ENCODE data around the gene SLC17A9. TPM values are rescaled to one million over a fixed set of nuclear protein-coding genes. Genes with fewer than 3 reads are reported as not detected.

SLC17A9 gene
- total RNA-seq, 4 donors from 2014 or later, result 0.31 to 3.9 (median 1.4) TPM

DNA sequence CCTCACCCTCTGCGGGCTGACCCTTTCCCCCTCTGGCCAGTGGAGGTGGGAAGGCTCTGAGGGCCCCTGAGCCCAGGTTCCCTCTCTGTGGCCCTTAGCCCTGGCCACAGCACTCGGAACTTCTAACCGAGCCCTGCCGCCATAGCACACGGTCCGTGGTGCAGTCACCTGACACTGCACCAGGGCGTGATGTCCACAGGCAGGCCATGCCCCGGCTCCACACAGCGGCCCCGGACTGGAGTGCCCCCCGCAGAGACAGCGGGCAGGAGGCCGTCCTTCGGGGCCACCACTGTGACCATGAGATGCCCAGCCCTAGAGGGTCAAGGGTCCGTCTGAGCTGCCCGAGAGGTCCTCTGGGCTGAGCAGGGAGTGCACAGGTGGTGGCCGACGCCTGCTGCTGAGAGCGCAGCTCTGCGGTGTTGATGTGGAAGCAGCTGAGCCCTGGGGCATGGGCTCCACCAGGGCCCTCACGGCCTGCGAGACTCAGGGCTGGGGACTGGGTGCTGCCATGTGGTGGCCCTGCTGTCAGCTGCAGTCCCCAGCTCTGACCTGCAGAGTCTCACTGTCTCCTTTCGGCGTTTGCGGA, 65.4 kb downstream of the SLC17A9 start:
- TF ChIP-seq POLR2A (IDR thresholded peaks at IDR 0.05) (no peak), CTCF (IDR thresholded peaks at IDR 0.05) (no peak)
- Histone ChIP-seq H3K27me3 (peaks cover 0 to 100% (median 10%) of the 10 kb centered on the region in 4 donors), H3K9me3 (peaks cover 0 to 12% (median 8%) of the 10 kb centered on the region in 3 donors), H3K4me3 (no peak overlapping the region), H3K36me3 (no peaks in the 10 kb centered on the region), H3K27ac (no peak overlapping the region), H3K4me1 (no peaks in the 10 kb centered on the region)
- intact Hi-C loops (cut with DNase I), result loop anchor here (10.0 kb wide), 1 partner anchor 143 kb away; no protein-coding TSS in a partner anchor
- no peak for DNase-seq
- WGBS, 2 donors, result 80% methylated on average over 2 of the region's 25 CpGs; no CpG with 5 or more reads in 1 of the 2 donors

Other genes starting within 250 kb of the SLC17A9 start
- gene NTSR1, start 243.9 kb upstream of the SLC17A9 start, total RNA-seq, result under 1 TPM in 2 of 4 donors, not detected in 2; 0.06 to 0.09 TPM
- gene MRGBP, start 156.2 kb upstream of the SLC17A9 start, total RNA-seq, result 10 to 100 TPM in 1 of 4 donors, 1 to 10 TPM in 3; 5.7 to 10.1 (median 9.8) TPM
- 10 to 100 TPM; 19.1 to 41.4 (median 27.3) TPM for gene OGFR, start 147.9 kb upstream of the SLC17A9 start, total RNA-seq
- gene COL9A3, start 135.7 kb upstream of the SLC17A9 start, total RNA-seq, result 1 to 10 TPM in 2 of 4 donors, not detected in 2; 2.2 to 2.3 TPM
- gene TCFL5, start 90.9 kb upstream of the SLC17A9 start, total RNA-seq, result 1 to 10 TPM; 5.2 to 8.4 (median 7.2) TPM
- gene DIDO1, start 26.2 kb upstream of the SLC17A9 start, total RNA-seq, result 10 to 100 TPM; 27.6 to 57.8 (median 36.7) TPM
- gene GID8, start 14.6 kb upstream of the SLC17A9 start, total RNA-seq, result 10 to 100 TPM; 41.0 to 51.2 (median 44.1) TPM
- not detected for gene BHLHE23, start 54.3 kb downstream of the SLC17A9 start, total RNA-seq

All from esophagus squamous epithelium (tissue), 5 donors.